K562 (cell line): ENCODE data around the gene ERBB3. TPM values are rescaled to one million over a fixed set of nuclear protein-coding genes. Genes with fewer than 3 reads are reported as not detected.

Experiments
- CBX5 ChIP-seq: IDR thresholded peaks from 2 replicates; pipeline ENCODE4 v1.6.1; 2014; ENCODE audit warnings: low read depth, borderline replicate concordance
- CHD7 ChIP-seq: fragments of 200-600 bp; sonication (generic); IDR thresholded peaks from one replicate; pipeline ENCODE4 v1.6.1; 2012; ENCODE audit warnings: mild to moderate bottlenecking, low read depth, low read length, inconsistent platforms
- EZH2 ChIP-seq: IDR thresholded peaks from 2 replicates; pipeline ENCODE4 v1.6.1; 2012; ENCODE audit warnings: low read depth, mild to moderate bottlenecking, inconsistent platforms, low read length, borderline replicate concordance
- GATAD2B ChIP-seq: fragments of 450-650 bp; IDR thresholded peaks from 2 replicates; pipeline ENCODE4 v1.6.1; 2017; ENCODE audit warnings: mild to moderate bottlenecking, borderline replicate concordance
- KDM2B ChIP-seq: fragments of 250-450 bp; sonication (Bioruptor Pico); IDR thresholded peaks from 2 replicates; pipeline ENCODE4 v1.8.0; 2021; ENCODE audit warnings: mild to moderate bottlenecking, moderate library complexity
- MXD1 ChIP-seq: fragments of 250-450 bp; sonication (Bioruptor Pico); IDR thresholded peaks from 2 replicates; pipeline ENCODE4 v1.8.0; 2021; ENCODE audit warnings: borderline replicate concordance, mild to moderate bottlenecking, moderate library complexity; ENCODE audit not compliant: poor library complexity, severe bottlenecking
- NFATC3 ChIP-seq: fragments of 450-650 bp; IDR thresholded peaks from 2 replicates; pipeline ENCODE4 v1.6.1; 2017; ENCODE audit warnings: mild to moderate bottlenecking
- RNF2 ChIP-seq: sonication (generic); IDR thresholded peaks from 2 replicates; pipeline ENCODE4 v1.6.1; 2016
- SRSF1 ChIP-seq: fragments of 200-400 bp; formaldehyde crosslinking; IDR thresholded peaks from 2 replicates; pipeline ENCODE4 v1.6.1; 2017; ENCODE audit warnings: mild to moderate bottlenecking, low read depth, low read length, moderate library complexity
- WHSC1 ChIP-seq: IDR thresholded peaks from one replicate; pipeline ENCODE4 v1.6.1; 2012; ENCODE audit warnings: low read length, control low read depth, inconsistent platforms
- ZBTB17 ChIP-seq: fragments of 450-650 bp; formaldehyde crosslinking; IDR thresholded peaks from 2 replicates; pipeline ENCODE4 v1.4.0; 2020; ENCODE audit warnings: mild to moderate bottlenecking
- ZBTB9 ChIP-seq: fragments of 450-650 bp; formaldehyde crosslinking; IDR thresholded peaks from 2 replicates; pipeline ENCODE4 v1.4.0; 2020; ENCODE audit warnings: mild to moderate bottlenecking, moderate library complexity
- ZFP91 ChIP-seq: sonication (generic); formaldehyde crosslinking; IDR thresholded peaks from 2 replicates; pipeline ENCODE4 v1.8.0; 2022; ENCODE audit warnings: mild to moderate bottlenecking, missing genetic modification reagents
- polyA plus RNA-seq, 8 experiments: library from polyadenylated mRNA; depleted of rRNA in 4 of 8; stranded (reverse) in 5 of 8; unstranded in 3 of 8; fragments of >200 nt; fragmentation: Nextera tagmentation in 2 of 8; fragmentation: Illumina TruSeq in 1 of 8; extraction: Ambion mirVana in 2 of 8; extraction: Trizol in 1 of 8; gene quantifications; 2 replicates each; pipeline versions ENCODE4 v1.2.1 to v1.2.3, GENCODE V29; 2011 to 2014; ENCODE audit warnings: inconsistent platforms in 1 of 8, missing spikeins in 1 of 8
- total RNA-seq, 7 experiments: library from RNA; depleted of rRNA in 6 of 7; stranded (reverse); fragments of >200 nt in 6 of 7; fragmentation: Illumina TruSeq in 2 of 7; extraction: Trizol in 2 of 7; gene quantifications; 2 replicates each; pipeline versions ENCODE4 v1.2.1 to v1.2.3, GENCODE V29; 2011 to 2021; ENCODE audit warnings: low replicate concordance in 1 of 7

The ERBB3 gene
- total and polyA plus RNA-seq, 9 of the 15 experiments (the other 6 are each of a cell fraction or from before 2014, with no cell fraction given): 1.5 to 5.4 (median 3.8) TPM

- no peak for TF ChIP-seq CHD7
- TF ChIP-seq WHSC1: no peak
- no peak for TF ChIP-seq NFATC3
- no peak for TF ChIP-seq KDM2B
- TF ChIP-seq GATAD2B: no peak
- 0 out of 2 replicates have a peak, but pooled peaks have one; percentile 34 for TF ChIP-seq RNF2
- TF ChIP-seq ZFP91 (CRISPR knock-in tag): no peak
- TF ChIP-seq SRSF1: no peak
- no peak for TF ChIP-seq CBX5
- 0 out of 2 replicates have a peak, but pooled peaks have one; percentile 31 for TF ChIP-seq ZBTB17 (CRISPR knock-in tag)
- peak; percentile 44 for TF ChIP-seq MXD1 (CRISPR knock-in tag)
- TF ChIP-seq ZBTB9 (CRISPR knock-in tag): no peak
- no peak for TF ChIP-seq EZH2
Measured at GRCh38 chr12:56104815-56105608, 25.0 kb downstream of the ERBB3 start (continued).
